HUES6 (cell line): ENCODE results near the gene PARD3B.

ENCODE experiments used
- H3K27ac ChIP-seq: 2 replicates; pipeline ENCODE4 v1.7.0; 2013; ENCODE audit warnings: low read depth, mild to moderate bottlenecking, low read length, inconsistent platforms
- H3K27me3 ChIP-seq: 2 replicates; pipeline ENCODE4 v1.6.1; 2013; ENCODE audit warnings: low read length; ENCODE audit not compliant: control insufficient read depth, insufficient read depth
- H3K36me3 ChIP-seq: 2 replicates; pipeline ENCODE4 v1.6.1; 2013; ENCODE audit warnings: low read length; ENCODE audit not compliant: control insufficient read depth, insufficient read depth
- H3K4me1 ChIP-seq: 2 replicates; pipeline ENCODE4 v1.6.1; 2013; ENCODE audit warnings: low read length; ENCODE audit not compliant: control insufficient read depth, insufficient read depth
- H3K4me3 ChIP-seq: 2 replicates; pipeline ENCODE4 v1.5.1; 2013; ENCODE audit warnings: low read depth, low read length
- H3K9ac ChIP-seq: one replicate; pipeline ENCODE4 v1.6.1; 2013; ENCODE audit warnings: mild to moderate bottlenecking, low read length
- H3K9me3 ChIP-seq: 2 replicates; pipeline ENCODE4 v1.6.1; 2013; ENCODE audit warnings: low read depth, low read length; ENCODE audit not compliant: control insufficient read depth, insufficient read depth

PARD3B gene

GRCh38 chr2:205032093-205032551 lies 486.8 kb downstream of the PARD3B start:
- Histone ChIP-seq H3K36me3 (no peaks in the 10 kb centered on the region), H3K27ac (no peak overlapping the region), H3K9me3 (no peaks in the 10 kb centered on the region), H3K4me1 (no peaks in the 10 kb centered on the region), H3K9ac (no peak overlapping the region), H3K4me3 (no peak overlapping the region), H3K27me3 (no peaks in the 10 kb centered on the region)

- no peaks in the 10 kb centered on the region for H3K9me3 ChIP-seq
- no peak overlapping the region for H3K4me3 ChIP-seq
- H3K9ac ChIP-seq = no peak overlapping the region
- no peaks in the 10 kb centered on the region for H3K36me3 ChIP-seq
- no peaks in the 10 kb centered on the region for H3K4me1 ChIP-seq
- no peak overlapping the region for H3K27ac ChIP-seq
- H3K27me3 ChIP-seq = no peaks in the 10 kb centered on the region
These were observed 488.2 kb downstream of the PARD3B start for GRCh38 chr2:205033431-205033830.

GRCh38 chr2:205034034-205034433 lies 488.8 kb downstream of the PARD3B start:
- Histone ChIP-seq H3K4me1 (no peaks in the 10 kb centered on the region), H3K9ac (no peak overlapping the region), H3K36me3 (no peaks in the 10 kb centered on the region)

GRCh38 chr2:205040323-205040722 lies 495.0 kb downstream of the PARD3B start:
- H3K36me3 ChIP-seq = no peaks in the 10 kb centered on the region
- no peaks in the 10 kb centered on the region for H3K4me1 ChIP-seq
- no peak overlapping the region for H3K4me3 ChIP-seq
- no peaks in the 10 kb centered on the region for H3K27me3 ChIP-seq
- H3K9ac ChIP-seq = no peak overlapping the region
- no peaks in the 10 kb centered on the region for H3K9me3 ChIP-seq
- no peak overlapping the region for H3K27ac ChIP-seq

More at GRCh38 chr2:205034034-205034433, 488.8 kb downstream of the PARD3B start:
- H3K27ac ChIP-seq = no peak overlapping the region
- H3K9me3 ChIP-seq = no peaks in the 10 kb centered on the region
- H3K27me3 ChIP-seq = no peaks in the 10 kb centered on the region
- no peak overlapping the region for H3K4me3 ChIP-seq

GRCh38 chr2:205041472-205042130 lies 496.3 kb downstream of the PARD3B start:
- H3K9me3 ChIP-seq = no peaks in the 10 kb centered on the region
- H3K36me3 ChIP-seq = no peaks in the 10 kb centered on the region
- no peak overlapping the region for H3K9ac ChIP-seq
- no peaks in the 10 kb centered on the region for H3K27me3 ChIP-seq
- H3K4me3 ChIP-seq = no peak overlapping the region
- no peaks in the 10 kb centered on the region for H3K4me1 ChIP-seq
- no peak overlapping the region for H3K27ac ChIP-seq

- Histone ChIP-seq H3K36me3 (no peaks in the 10 kb centered on the region), H3K27ac (no peak overlapping the region), H3K9ac (no peak overlapping the region), H3K4me1 (peaks cover 8% of the 10 kb centered on the region; the same call in 1 of the 2 replicates), H3K4me3 (no peak overlapping the region), H3K27me3 (no peaks in the 10 kb centered on the region), H3K9me3 (no peaks in the 10 kb centered on the region)
These were observed 498.0 kb downstream of the PARD3B start for GRCh38 chr2:205043285-205043684.

GRCh38 chr2:205045706-205046105 lies 500.4 kb downstream of the PARD3B start:
- no peak overlapping the region for H3K27ac ChIP-seq
- H3K27me3 ChIP-seq = no peaks in the 10 kb centered on the region
- H3K9me3 ChIP-seq = peaks cover 12% of the 10 kb centered on the region; the same call in 1 of the 2 replicates
- peaks cover 8% of the 10 kb centered on the region; the same call in 1 of the 2 replicates for H3K4me1 ChIP-seq
- no peaks in the 10 kb centered on the region for H3K36me3 ChIP-seq
- H3K9ac ChIP-seq = no peak overlapping the region
- no peak overlapping the region for H3K4me3 ChIP-seq

- Histone ChIP-seq H3K9ac (no peak overlapping the region), H3K36me3 (no peaks in the 10 kb centered on the region), H3K27ac (no peak overlapping the region), H3K4me3 (no peak overlapping the region), H3K9me3 (peaks cover 12% of the 10 kb centered on the region; the same call in 1 of the 2 replicates), H3K27me3 (no peaks in the 10 kb centered on the region), H3K4me1 (peaks cover 8% of the 10 kb centered on the region; the same call in 1 of the 2 replicates)
These were observed 502.1 kb downstream of the PARD3B start for GRCh38 chr2:205047273-205047839.

GRCh38 chr2:205051417-205051816 lies 506.1 kb downstream of the PARD3B start:
- no peak overlapping the region for H3K4me3 ChIP-seq
- H3K27ac ChIP-seq = no peak overlapping the region
- peaks cover 13% of the 10 kb centered on the region for H3K4me1 ChIP-seq
- H3K9ac ChIP-seq = no peak overlapping the region
- peaks cover 12% of the 10 kb centered on the region; the same call in 1 of the 2 replicates for H3K9me3 ChIP-seq
- H3K27me3 ChIP-seq = no peaks in the 10 kb centered on the region
- H3K36me3 ChIP-seq = no peaks in the 10 kb centered on the region

GRCh38 chr2:205052781-205053180 lies 507.5 kb downstream of the PARD3B start:
- H3K27me3 ChIP-seq = no peaks in the 10 kb centered on the region
- peaks cover 5% of the 10 kb centered on the region; the same call in 1 of the 2 replicates for H3K4me1 ChIP-seq
- H3K9ac ChIP-seq = no peak overlapping the region
- H3K4me3 ChIP-seq = no peak overlapping the region
- no peak overlapping the region for H3K27ac ChIP-seq
- H3K9me3 ChIP-seq = peaks cover 12% of the 10 kb centered on the region; the same call in 1 of the 2 replicates
- no peaks in the 10 kb centered on the region for H3K36me3 ChIP-seq

- Histone ChIP-seq H3K9me3 (peaks cover 18% of the 10 kb centered on the region), H3K36me3 (no peaks in the 10 kb centered on the region), H3K27me3 (no peaks in the 10 kb centered on the region), H3K27ac (no peak overlapping the region), H3K9ac (no peak overlapping the region), H3K4me1 (peaks cover 4% of the 10 kb centered on the region; the same call in 1 of the 2 replicates), H3K4me3 (no peak overlapping the region)
These were observed 508.6 kb downstream of the PARD3B start for GRCh38 chr2:205053827-205054410.
